HEK293 (cell line): Measurements from ENCODE around the gene WNT4.

Source experiments
- CTCF ChIA-PET: fragments of 350-600 bp; formaldehyde crosslinking; extraction: SDS; loops from one replicate; lab custom pipeline; 2021; ENCODE audit warnings: antibody characterized with exemption; lab: Yijun Ruan, JAX
- POLR2A ChIA-PET: fragments of 300-600 bp; formaldehyde crosslinking; extraction: SDS; loops from one replicate; lab custom pipeline; 2020; ENCODE audit warnings: antibody characterized with exemption, inconsistent platforms; lab: Yijun Ruan, JAX
- H3K27ac ChIP-seq: fragments of 200-500 bp; sonication (Bioruptor generic); 2 replicates; pipeline ENCODE4 v1.5.1; 2014; ENCODE audit warnings: low read depth, low read length, control low read depth, inconsistent platforms; ENCODE audit errors: extremely low read depth
- H3K36me3 ChIP-seq, 2 experiments: fragments of 200-500 bp in 1 of 2; sonication (Bioruptor generic) in 1 of 2; 1 replicate in 1 of 2; 2 replicates in 1 of 2; pipeline ENCODE4 v1.5.1; 2014 to 2017; ENCODE audit warnings: inconsistent platforms in 2 of 2, low read length in 2 of 2; ENCODE audit not compliant: control insufficient read depth in 2 of 2, insufficient read depth in 1 of 2
- H3K4me1 ChIP-seq: fragments of 200-500 bp; sonication (Bioruptor generic); 2 replicates; pipeline ENCODE4 v1.5.1; 2014; ENCODE audit warnings: mild to moderate bottlenecking, low read length, inconsistent platforms; ENCODE audit not compliant: control insufficient read depth, insufficient read depth
- H3K4me3 ChIP-seq: 2 replicates; pipeline ENCODE4 v1.5.1; 2011; ENCODE audit warnings: low read depth, mild to moderate bottlenecking, control low read depth, low read length, moderate library complexity
- H3K9me3 ChIP-seq: fragments of 200-500 bp; sonication (Bioruptor generic); 2 replicates; pipeline ENCODE4 v1.5.1; 2014; ENCODE audit warnings: low read depth, low read length, inconsistent platforms; ENCODE audit not compliant: control insufficient read depth, insufficient read depth
- GLI2 ChIP-seq: fragments of 450-650 bp; formaldehyde crosslinking; IDR thresholded peaks from 2 replicates; pipeline ENCODE4; 2017; ENCODE audit warnings: missing biosample characterization, missing genetic modification characterization, low read depth, borderline replicate concordance
- GLI4 ChIP-seq: fragments of 450-650 bp; formaldehyde crosslinking; IDR thresholded peaks from 2 replicates; pipeline ENCODE4 v1.5.1; 2016; ENCODE audit warnings: missing biosample characterization, missing genetic modification characterization
- KLF16 ChIP-seq: fragments of 450-650 bp; formaldehyde crosslinking; IDR thresholded peaks from 2 replicates; pipeline ENCODE4 v1.5.1; 2017; ENCODE audit warnings: missing biosample characterization, missing genetic modification characterization
- KLF9 ChIP-seq: fragments of 450-650 bp; formaldehyde crosslinking; IDR thresholded peaks from 2 replicates; pipeline ENCODE4 v1.5.1; 2016; ENCODE audit warnings: missing biosample characterization, missing genetic modification characterization, low read depth
- ZBTB48 ChIP-seq: fragments of 450-650 bp; formaldehyde crosslinking; IDR thresholded peaks from 2 replicates; pipeline ENCODE4 v1.5.1; 2016; ENCODE audit warnings: missing biosample characterization, missing genetic modification characterization
- ZBTB7A ChIP-seq: fragments of 450-650 bp; formaldehyde crosslinking; IDR thresholded peaks from 2 replicates; pipeline ENCODE4 v1.5.1; 2016; ENCODE audit warnings: low read depth, missing biosample characterization, missing genetic modification characterization
- ZNF10 ChIP-seq: fragments of 450-650 bp; formaldehyde crosslinking; IDR thresholded peaks from 2 replicates; pipeline ENCODE4 v1.5.1; 2017; ENCODE audit warnings: missing biosample characterization, missing genetic modification characterization
- ZNF146 ChIP-seq: fragments of 450-650 bp; formaldehyde crosslinking; IDR thresholded peaks from 2 replicates; pipeline ENCODE4 v1.5.1; 2016; ENCODE audit warnings: missing biosample characterization, missing genetic modification characterization
- ZNF175 ChIP-seq: fragments of 450-650 bp; formaldehyde crosslinking; IDR thresholded peaks from 2 replicates; pipeline ENCODE4 v1.5.1; 2016; ENCODE audit warnings: missing biosample characterization, missing genetic modification characterization
- ZNF24 ChIP-seq: fragments of 450-650 bp; formaldehyde crosslinking; IDR thresholded peaks from 2 replicates; pipeline ENCODE4 v1.5.1; 2016; ENCODE audit warnings: missing biosample characterization, missing genetic modification characterization
- ZNF311 ChIP-seq: fragments of 450-650 bp; formaldehyde crosslinking; IDR thresholded peaks from 2 replicates; pipeline ENCODE4 v1.5.1; 2017; ENCODE audit warnings: missing biosample characterization, missing genetic modification characterization, borderline replicate concordance
- ZNF341 ChIP-seq: fragments of 450-650 bp; formaldehyde crosslinking; IDR thresholded peaks from 2 replicates; pipeline ENCODE4; 2016; ENCODE audit warnings: low read depth, missing biosample characterization, missing genetic modification characterization
- ZNF391 ChIP-seq: fragments of 450-650 bp; formaldehyde crosslinking; IDR thresholded peaks from 2 replicates; pipeline ENCODE4 v1.5.1; 2016; ENCODE audit warnings: low read depth, missing biosample characterization, missing genetic modification characterization, borderline replicate concordance
- ZNF48 ChIP-seq: fragments of 450-650 bp; formaldehyde crosslinking; IDR thresholded peaks from 2 replicates; pipeline ENCODE4 v1.5.1; 2016; ENCODE audit warnings: missing biosample characterization, missing genetic modification characterization
- ZNF558 ChIP-seq: fragments of 450-650 bp; formaldehyde crosslinking; IDR thresholded peaks from 2 replicates; pipeline ENCODE4 v1.5.1; 2016; ENCODE audit warnings: missing biosample characterization, missing genetic modification characterization
- ZNF621 ChIP-seq: fragments of 450-650 bp; formaldehyde crosslinking; IDR thresholded peaks from 2 replicates; pipeline ENCODE4 v1.5.1; 2017; ENCODE audit warnings: missing biosample characterization, missing genetic modification characterization
- ZNF707 ChIP-seq: fragments of 450-650 bp; formaldehyde crosslinking; IDR thresholded peaks from 2 replicates; pipeline ENCODE4 v1.5.1; 2016; ENCODE audit warnings: missing biosample characterization, missing genetic modification characterization
- ZNF76 ChIP-seq: fragments of 450-650 bp; formaldehyde crosslinking; IDR thresholded peaks from 2 replicates; pipeline ENCODE4; 2016; ENCODE audit warnings: low read depth, missing biosample characterization, missing genetic modification characterization, borderline replicate concordance
- ZNF777 ChIP-seq: fragments of 450-650 bp; formaldehyde crosslinking; IDR thresholded peaks from 2 replicates; pipeline ENCODE4 v1.5.1; 2017; ENCODE audit warnings: missing biosample characterization, missing genetic modification characterization, borderline replicate concordance
- ZNF830 ChIP-seq: fragments of 450-650 bp; IDR thresholded peaks from 2 replicates; pipeline ENCODE4 v1.5.0; 2018; ENCODE audit warnings: missing biosample characterization, missing genetic modification characterization, low read depth, mild to moderate bottlenecking, moderate library complexity
- ZNF837 ChIP-seq: fragments of 450-650 bp; formaldehyde crosslinking; IDR thresholded peaks from 2 replicates; pipeline ENCODE4 v1.5.1; 2016; ENCODE audit warnings: missing biosample characterization, missing genetic modification characterization
- TF ChIP-seq, protein P1 (sequence below): fragments of 450-650 bp; formaldehyde crosslinking; IDR thresholded peaks from 2 replicates; pipeline ENCODE4 v1.5.1; 2016; ENCODE audit warnings: missing biosample characterization, missing genetic modification characterization
- TF ChIP-seq, protein P2 (sequence below): fragments of 450-650 bp; formaldehyde crosslinking; IDR thresholded peaks from 2 replicates; pipeline ENCODE4 v1.5.1; 2016; ENCODE audit warnings: missing biosample characterization, missing genetic modification characterization
- TF ChIP-seq, protein P3 (sequence below): fragments of 450-650 bp; formaldehyde crosslinking; optimal IDR thresholded peaks from 2 replicates; pipeline ENCODE3; 2016; ENCODE audit warnings: missing biosample characterization, mild to moderate bottlenecking, missing genetic modification characterization

Gene WNT4

DNA sequence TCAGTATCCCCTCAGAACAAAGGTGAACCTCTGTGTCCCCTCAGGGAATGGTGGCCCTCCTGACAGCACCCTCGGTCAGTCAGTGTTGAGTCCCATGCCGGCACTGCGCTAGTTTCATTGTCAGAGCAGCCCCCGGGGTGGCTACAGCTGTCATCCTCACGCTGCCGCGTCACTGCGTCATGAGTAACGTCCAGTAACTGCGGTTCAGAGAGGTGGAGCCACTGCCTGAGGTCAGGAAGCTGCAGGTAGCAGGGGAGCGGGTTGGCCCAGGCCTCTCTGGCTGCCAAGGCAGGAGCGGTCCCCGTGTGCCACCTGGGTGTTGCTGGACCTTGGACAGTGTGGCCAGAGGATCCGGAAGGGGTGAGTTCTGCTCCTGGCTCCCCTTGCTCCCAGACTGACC, 20.2 kb upstream of the WNT4 start:
- Histone ChIP-seq H3K4me1 (no peaks in the 10 kb centered on the region), H3K4me3 (no peak overlapping the region)
- TF ChIP-seq ZNF558 (tag by site-specific recombination), result no peak
- TF ChIP-seq, all 188 proteins: peak for 0
- H3K27ac ChIP-seq, result no peak overlapping the region
- H3K36me3 ChIP-seq, result no peaks in the 10 kb centered on the region
- CTCF ChIA-PET, result no interaction called here
- POLR2A ChIA-PET, result no interaction called here
- no peaks in the 10 kb centered on the region for H3K9me3 ChIP-seq

DNA sequence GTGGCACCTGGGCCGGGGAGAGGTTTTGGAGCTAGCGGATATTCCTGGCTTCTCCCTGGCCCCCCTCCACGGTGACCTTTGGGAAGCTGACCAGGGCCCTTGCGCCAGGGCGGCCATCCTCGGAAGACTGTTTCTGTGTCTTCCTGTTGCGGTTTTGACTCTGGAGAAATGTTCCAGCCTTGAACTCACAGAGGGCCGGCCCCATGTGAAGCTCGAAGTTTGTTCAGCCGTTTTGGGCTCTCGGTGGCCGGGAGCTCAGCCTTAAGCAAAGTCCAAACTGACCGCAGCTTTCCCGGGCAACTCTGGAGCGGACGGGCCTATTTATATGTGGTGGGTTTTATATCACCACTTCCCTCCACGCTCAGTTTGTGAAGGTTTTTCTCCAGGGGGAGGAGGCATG, 17.0 kb upstream of the WNT4 start:
- Histone ChIP-seq H3K9me3 (no peaks in the 10 kb centered on the region), H3K27ac (no peak overlapping the region), H3K36me3 (no peaks in the 10 kb centered on the region), H3K4me3 (no peak overlapping the region), H3K4me1 (no peaks in the 10 kb centered on the region)
- ChIA-PET CTCF (no interaction called here), POLR2A (interaction anchor here (0.5 kb wide), 1 partner anchor 14 kb away, joined by 3 read pairs; no protein-coding TSS in a partner anchor)
- TF ChIP-seq ZNF341 (no peak), ZNF707 (tag by site-specific recombination) (no peak), ZNF175 (tag by site-specific recombination) (no peak), GLI2 (tag by site-specific recombination) (no peak), ZNF621 (no peak), ZNF10 (tag by site-specific recombination) (no peak), ZNF24 (tag by site-specific recombination) (no peak), ZNF777 (tag by site-specific recombination) (no peak), ZNF311 (no peak), ZNF830 (tag by site-specific recombination) (no peak), ZBTB7A (tag by site-specific recombination) (no peak), ZNF76 (tag by site-specific recombination) (no peak), KLF9 (tag by site-specific recombination) (no peak), ZNF146 (tag by site-specific recombination) (no peak), KLF16 (tag by site-specific recombination) (no peak)
- TF ChIP-seq, protein P1, sequence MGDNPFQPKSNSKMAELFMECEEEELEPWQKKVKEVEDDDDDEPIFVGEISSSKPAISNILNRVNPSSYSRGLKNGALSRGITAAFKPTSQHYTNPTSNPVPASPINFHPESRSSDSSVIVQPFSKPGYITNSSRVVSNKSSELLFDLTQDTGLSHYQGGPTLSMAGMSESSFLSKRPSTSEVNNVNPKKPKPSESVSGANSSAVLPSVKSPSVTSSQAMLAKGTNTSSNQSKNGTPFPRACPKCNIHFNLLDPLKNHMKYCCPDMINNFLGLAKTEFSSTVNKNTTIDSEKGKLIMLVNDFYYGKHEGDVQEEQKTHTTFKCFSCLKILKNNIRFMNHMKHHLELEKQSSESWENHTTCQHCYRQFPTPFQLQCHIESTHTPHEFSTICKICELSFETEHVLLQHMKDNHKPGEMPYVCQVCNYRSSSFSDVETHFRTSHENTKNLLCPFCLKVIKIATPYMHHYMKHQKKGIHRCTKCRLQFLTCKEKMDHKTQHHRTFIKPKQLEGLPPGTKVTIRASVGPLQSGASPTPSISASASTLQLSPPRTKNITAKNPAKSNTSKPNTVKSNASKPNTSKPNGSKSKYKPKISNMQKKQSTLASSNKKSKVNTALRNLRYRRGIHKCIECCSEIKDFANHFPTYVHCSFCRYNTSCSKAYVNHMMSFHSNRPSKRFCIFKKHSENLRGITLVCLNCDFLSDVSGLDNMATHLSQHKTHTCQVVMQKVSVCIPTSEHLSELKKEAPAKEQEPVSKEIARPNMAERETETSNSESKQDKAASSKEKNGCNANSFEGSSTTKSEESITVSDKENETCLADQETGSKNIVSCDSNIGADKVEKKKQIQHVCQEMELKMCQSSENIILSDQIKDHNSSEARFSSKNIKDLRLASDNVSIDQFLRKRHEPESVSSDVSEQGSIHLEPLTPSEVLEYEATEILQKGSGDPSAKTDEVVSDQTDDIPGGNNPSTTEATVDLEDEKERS (tag by site-specific recombination), result no peak
- TF ChIP-seq, protein P2, sequence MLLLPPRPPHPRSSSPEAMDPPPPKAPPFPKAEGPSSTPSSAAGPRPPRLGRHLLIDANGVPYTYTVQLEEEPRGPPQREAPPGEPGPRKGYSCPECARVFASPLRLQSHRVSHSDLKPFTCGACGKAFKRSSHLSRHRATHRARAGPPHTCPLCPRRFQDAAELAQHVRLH, result no peak

DNA sequence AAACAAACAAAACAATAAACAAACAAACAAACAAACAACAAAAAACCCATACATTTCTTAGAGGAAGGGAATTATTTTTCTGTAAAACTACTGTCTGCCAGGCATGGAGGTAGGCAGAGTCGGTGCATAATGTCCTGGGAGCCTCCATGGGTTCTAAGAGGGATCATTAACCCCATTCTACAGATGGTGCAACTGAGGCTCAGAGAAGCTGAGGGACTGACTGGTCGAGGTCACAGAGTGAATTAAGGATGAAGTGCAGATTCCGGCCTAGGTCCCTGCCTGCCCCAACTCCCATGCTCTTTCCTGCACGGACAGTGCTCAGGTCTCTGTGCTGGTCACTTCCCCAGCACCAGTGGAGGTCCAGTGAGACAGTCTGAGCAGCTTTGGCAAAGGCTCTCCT, 15.8 kb upstream of the WNT4 start:
- Histone ChIP-seq H3K4me3 (no peak overlapping the region), H3K4me1 (no peaks in the 10 kb centered on the region), H3K9me3 (no peaks in the 10 kb centered on the region), H3K36me3 (no peaks in the 10 kb centered on the region), H3K27ac (no peak overlapping the region)
- CTCF ChIA-PET, result no interaction called here
- POLR2A ChIA-PET, result no interaction called here
- TF ChIP-seq ZNF837 (tag by site-specific recombination) (no peak), ZNF48 (tag by site-specific recombination) (no peak), ZNF24 (tag by site-specific recombination) (no peak), ZNF391 (tag by site-specific recombination) (no peak), ZNF707 (tag by site-specific recombination) (no peak), ZNF830 (tag by site-specific recombination) (no peak), ZBTB48 (tag by site-specific recombination) (no peak), GLI4 (tag by site-specific recombination) (no peak)
- TF ChIP-seq, protein P3, sequence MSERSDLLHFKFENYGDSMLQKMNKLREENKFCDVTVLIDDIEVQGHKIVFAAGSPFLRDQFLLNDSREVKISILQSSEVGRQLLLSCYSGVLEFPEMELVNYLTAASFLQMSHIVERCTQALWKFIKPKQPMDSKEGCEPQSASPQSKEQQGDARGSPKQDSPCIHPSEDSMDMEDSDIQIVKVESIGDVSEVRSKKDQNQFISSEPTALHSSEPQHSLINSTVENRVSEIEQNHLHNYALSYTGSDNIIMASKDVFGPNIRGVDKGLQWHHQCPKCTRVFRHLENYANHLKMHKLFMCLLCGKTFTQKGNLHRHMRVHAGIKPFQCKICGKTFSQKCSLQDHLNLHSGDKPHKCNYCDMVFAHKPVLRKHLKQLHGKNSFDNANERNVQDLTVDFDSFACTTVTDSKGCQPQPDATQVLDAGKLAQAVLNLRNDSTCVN (tag by site-specific recombination), result no peak
